ES-I3 (cell line): Measurements from ENCODE around the gene FREM1.

ENCODE experiments used
- H3K36me3 ChIP-seq: 2 replicates; pipeline ENCODE4 v1.6.1; 2013; ENCODE audit warnings: mild to moderate bottlenecking, low read length, control low read depth, moderate library complexity; ENCODE audit not compliant: insufficient read depth
- H3K4me1 ChIP-seq: 2 replicates; pipeline ENCODE4 v1.6.1; 2013; ENCODE audit warnings: mild to moderate bottlenecking, control low read depth, low read length; ENCODE audit not compliant: insufficient read depth
- H3K9ac ChIP-seq: 2 replicates; pipeline ENCODE4 v1.6.1; 2013; ENCODE audit warnings: low read depth, mild to moderate bottlenecking, low read length, moderate library complexity
- H3K9me3 ChIP-seq: 2 replicates; pipeline ENCODE4 v1.6.1; 2013; ENCODE audit warnings: mild to moderate bottlenecking, low read length, moderate library complexity; ENCODE audit not compliant: control insufficient read depth, insufficient read depth

FREM1 gene

GRCh38 chr9:14799030-14799429 lies 111.2 kb downstream of the FREM1 start:
- Histone ChIP-seq H3K4me1 (no peaks in the 10 kb centered on the region), H3K9me3 (no peaks in the 10 kb centered on the region), H3K36me3 (no peaks in the 10 kb centered on the region), H3K9ac (no peak overlapping the region)

- Histone ChIP-seq H3K9ac (no peak overlapping the region), H3K4me1 (no peaks in the 10 kb centered on the region)
Measured at GRCh38 chr9:14797435-14797834, 112.8 kb downstream of the FREM1 start.

GRCh38 chr9:14793389-14793788 lies 116.8 kb downstream of the FREM1 start:
- H3K9ac ChIP-seq = no peak overlapping the region
- no peaks in the 10 kb centered on the region for H3K9me3 ChIP-seq
- no peaks in the 10 kb centered on the region for H3K4me1 ChIP-seq
- no peaks in the 10 kb centered on the region for H3K36me3 ChIP-seq

More at GRCh38 chr9:14797435-14797834, 112.8 kb downstream of the FREM1 start:
- Histone ChIP-seq H3K36me3 (no peaks in the 10 kb centered on the region), H3K9me3 (no peaks in the 10 kb centered on the region)

DNA sequence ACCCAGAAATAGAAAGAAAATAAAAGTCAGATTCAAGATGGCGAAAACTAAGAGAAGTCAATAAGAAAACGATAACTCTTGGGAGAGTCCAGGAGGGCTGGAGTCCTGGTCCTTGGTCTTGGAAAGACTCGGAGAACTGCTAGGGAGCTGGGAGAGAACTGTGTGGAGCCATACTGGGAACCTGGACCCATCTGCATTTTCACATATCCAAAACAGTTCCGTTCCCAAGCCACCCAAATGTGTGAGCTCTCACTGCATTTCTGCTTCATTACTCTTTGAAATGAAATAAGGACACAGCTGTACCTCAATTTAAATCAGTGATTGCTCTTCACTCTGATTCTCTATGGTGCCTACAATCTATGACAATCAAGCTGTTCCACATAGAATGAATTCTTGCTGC lies 119.6 kb downstream of the FREM1 start:
- H3K9me3 ChIP-seq = no peaks in the 10 kb centered on the region
- H3K4me1 ChIP-seq = no peaks in the 10 kb centered on the region
- H3K36me3 ChIP-seq = no peaks in the 10 kb centered on the region
- H3K9ac ChIP-seq = no peak overlapping the region

DNA sequence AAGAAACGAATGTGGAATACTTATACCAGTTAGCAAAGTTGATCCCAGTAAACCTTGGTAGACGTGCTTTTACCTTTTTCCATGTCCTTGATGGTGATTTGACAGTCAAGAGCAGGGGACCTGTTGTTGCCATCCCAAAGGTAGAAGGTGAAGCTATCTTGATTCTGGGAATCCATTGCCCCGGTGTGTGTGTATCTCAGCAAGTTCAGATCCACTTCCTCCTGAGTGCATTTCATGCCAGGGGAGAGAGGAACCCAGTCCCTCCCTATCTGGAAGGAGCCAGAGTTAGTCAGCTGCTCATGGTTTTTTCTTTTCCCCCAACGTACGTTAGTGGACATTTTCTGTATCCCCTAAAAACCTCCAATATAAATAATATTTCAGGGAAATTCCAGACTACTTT lies 121.4 kb downstream of the FREM1 start:
- Histone ChIP-seq H3K4me1 (no peaks in the 10 kb centered on the region), H3K9me3 (no peaks in the 10 kb centered on the region), H3K36me3 (no peaks in the 10 kb centered on the region), H3K9ac (no peak overlapping the region)

GRCh38 chr9:14783358-14783757 lies 126.9 kb downstream of the FREM1 start:
- Histone ChIP-seq H3K4me1 (peaks cover 6% of the 10 kb centered on the region; the same call in 1 of the 2 replicates), H3K36me3 (no peaks in the 10 kb centered on the region), H3K9ac (no peak overlapping the region), H3K9me3 (no peaks in the 10 kb centered on the region)

- H3K9ac ChIP-seq = no peak overlapping the region
- H3K9me3 ChIP-seq = no peaks in the 10 kb centered on the region
- no peaks in the 10 kb centered on the region for H3K36me3 ChIP-seq
- H3K4me1 ChIP-seq = peaks cover 6% of the 10 kb centered on the region; the same call in 1 of the 2 replicates
Measured at GRCh38 chr9:14782286-14783051, 127.8 kb downstream of the FREM1 start.

GRCh38 chr9:14780693-14781092 lies 129.5 kb downstream of the FREM1 start:
- no peaks in the 10 kb centered on the region for H3K9me3 ChIP-seq
- H3K9ac ChIP-seq = no peak overlapping the region
- H3K36me3 ChIP-seq = no peaks in the 10 kb centered on the region
- H3K4me1 ChIP-seq = peaks cover 6% of the 10 kb centered on the region; the same call in 1 of the 2 replicates

- peaks cover 6% of the 10 kb centered on the region; the same call in 1 of the 2 replicates for H3K4me1 ChIP-seq
- no peak overlapping the region for H3K9ac ChIP-seq
Measured at GRCh38 chr9:14780251-14780650, 130.0 kb downstream of the FREM1 start.

DNA sequence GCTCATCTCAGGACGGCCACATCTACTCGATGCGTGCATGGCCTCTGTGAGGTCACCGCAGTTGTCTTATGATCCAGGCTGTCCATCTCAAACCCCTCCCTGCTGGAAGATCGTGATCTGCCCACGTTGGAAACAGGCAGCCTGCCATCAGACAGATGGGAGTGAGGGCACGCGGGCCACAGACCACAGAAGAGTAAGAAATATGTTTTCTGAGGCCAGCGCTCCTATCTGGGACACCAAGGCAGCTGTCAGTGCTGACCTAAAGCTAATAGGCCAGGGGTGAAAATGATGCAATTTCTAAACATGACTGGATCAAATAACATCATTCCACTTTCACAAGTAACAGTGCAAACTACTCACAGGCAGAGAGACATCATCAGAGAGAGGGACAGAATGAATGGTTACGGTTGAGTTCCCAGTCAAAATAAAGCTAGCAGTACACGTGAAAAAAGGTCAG lies 130.6 kb downstream of the FREM1 start:
- Histone ChIP-seq H3K9ac (no peak overlapping the region), H3K36me3 (no peaks in the 10 kb centered on the region)

More at GRCh38 chr9:14780251-14780650, 130.0 kb downstream of the FREM1 start:
- Histone ChIP-seq H3K9me3 (no peaks in the 10 kb centered on the region), H3K36me3 (no peaks in the 10 kb centered on the region)

GRCh38 chr9:14778565-14778964 lies 131.7 kb downstream of the FREM1 start:
- Histone ChIP-seq H3K4me1 (peaks cover 6% of the 10 kb centered on the region; the same call in 1 of the 2 replicates), H3K36me3 (no peaks in the 10 kb centered on the region), H3K9ac (no peak overlapping the region), H3K9me3 (no peaks in the 10 kb centered on the region)

More for the DNA sequence above, 130.6 kb downstream of the FREM1 start:
- Histone ChIP-seq H3K9me3 (no peaks in the 10 kb centered on the region), H3K4me1 (peaks cover 6% of the 10 kb centered on the region; the same call in 1 of the 2 replicates)

DNA sequence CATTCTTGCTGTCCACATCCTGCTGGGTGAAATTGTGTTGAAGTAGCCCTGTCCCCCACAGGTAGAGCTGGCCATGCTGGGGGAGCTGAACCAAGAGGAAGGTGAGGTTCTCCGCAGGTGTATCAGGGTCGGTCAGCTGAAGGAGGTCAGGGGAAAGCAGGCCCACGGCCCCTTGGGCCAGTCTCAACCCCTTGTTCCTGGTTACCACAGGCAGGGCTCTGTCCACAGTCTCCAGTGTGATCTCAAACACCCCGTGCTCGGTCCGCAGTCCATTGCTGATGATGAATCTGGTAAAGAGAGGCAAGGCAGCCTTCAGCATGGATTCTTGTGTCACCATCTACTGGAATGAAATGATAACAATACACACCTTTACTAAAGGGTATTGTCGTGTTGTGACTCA lies 134.3 kb downstream of the FREM1 start:
- Histone ChIP-seq H3K36me3 (no peaks in the 10 kb centered on the region), H3K9ac (no peak overlapping the region), H3K4me1 (no peaks in the 10 kb centered on the region), H3K9me3 (no peaks in the 10 kb centered on the region)

- Histone ChIP-seq H3K9ac (no peak overlapping the region), H3K9me3 (no peaks in the 10 kb centered on the region), H3K4me1 (no peaks in the 10 kb centered on the region), H3K36me3 (no peaks in the 10 kb centered on the region)
Measured at GRCh38 chr9:14770592-14770991, 139.6 kb downstream of the FREM1 start.

GRCh38 chr9:14769230-14769571 lies 141.0 kb downstream of the FREM1 start:
- Histone ChIP-seq H3K9me3 (no peaks in the 10 kb centered on the region), H3K36me3 (no peaks in the 10 kb centered on the region), H3K4me1 (no peaks in the 10 kb centered on the region), H3K9ac (no peak overlapping the region)
